ENCODE measurements around the gene TTBK1.

TTBK1 gene

DNA sequence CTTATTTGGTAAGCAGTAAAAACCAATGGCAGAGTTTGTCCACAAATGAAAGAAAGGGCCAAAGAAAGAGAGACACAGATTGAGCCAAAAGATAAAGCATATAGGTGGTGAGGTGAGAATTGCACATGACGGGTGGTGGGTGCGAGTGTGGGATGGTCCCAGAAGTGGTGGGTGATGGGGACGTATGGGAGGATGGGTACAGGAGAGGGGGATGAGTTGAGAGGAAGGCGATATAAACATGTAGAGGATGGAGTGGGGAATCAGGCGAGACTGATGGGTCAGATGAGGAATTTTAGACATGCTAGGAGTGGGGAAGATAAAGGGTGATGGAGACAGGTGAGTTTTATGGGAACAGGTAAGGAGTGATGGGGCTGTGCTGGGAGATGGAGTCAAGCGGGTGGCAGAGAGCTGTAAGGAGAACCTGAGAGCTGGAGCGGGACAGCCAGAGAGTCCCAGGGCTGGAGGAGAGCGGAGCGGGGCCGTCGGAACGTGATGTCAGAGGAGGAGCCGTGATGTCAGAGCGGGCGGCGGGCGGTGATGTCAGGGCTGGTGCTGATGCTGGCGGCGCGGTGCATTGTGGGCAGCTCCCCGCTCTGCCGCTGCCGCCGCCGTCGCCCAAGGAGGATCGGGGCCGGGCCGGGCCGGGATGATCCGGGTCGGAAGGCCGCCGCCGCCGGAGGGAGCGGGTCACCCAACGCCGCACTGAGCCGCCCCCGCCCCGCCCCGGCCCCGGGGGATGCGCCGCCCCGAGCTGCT, at the start of gene TTBK1:
TTBK1 (plus strand) TSS at position 574 of the 756 bp plus-strand sequence. CDS start 3,180 bp downstream, outside the sequence.
- no peak for DNase-seq

- no peak for DNase-seq
Observed at GRCh38 chr6:43193929-43194328, 49.4 kb upstream of the TTBK1 start.

DNA sequence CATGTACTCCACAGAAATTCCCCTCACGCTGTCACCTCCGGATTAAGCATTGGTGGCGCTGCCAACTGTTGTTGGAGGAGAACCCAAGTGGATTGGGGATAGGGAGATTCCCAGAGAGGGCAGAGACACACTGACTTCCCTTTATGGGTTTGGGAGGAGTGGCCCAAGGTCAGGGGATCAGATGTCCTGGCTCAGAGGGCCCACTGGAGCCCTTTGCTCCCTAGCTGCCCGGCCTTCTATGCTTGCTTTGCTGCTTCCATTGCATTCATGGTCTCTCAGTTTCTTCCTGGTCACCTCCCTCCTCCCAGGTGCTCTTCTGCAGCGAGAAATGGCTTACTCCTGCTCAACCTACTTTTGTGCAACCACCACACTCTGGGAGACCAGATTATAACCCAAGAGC, 46.9 kb upstream of the TTBK1 start:
- no peak for DNase-seq

DNA sequence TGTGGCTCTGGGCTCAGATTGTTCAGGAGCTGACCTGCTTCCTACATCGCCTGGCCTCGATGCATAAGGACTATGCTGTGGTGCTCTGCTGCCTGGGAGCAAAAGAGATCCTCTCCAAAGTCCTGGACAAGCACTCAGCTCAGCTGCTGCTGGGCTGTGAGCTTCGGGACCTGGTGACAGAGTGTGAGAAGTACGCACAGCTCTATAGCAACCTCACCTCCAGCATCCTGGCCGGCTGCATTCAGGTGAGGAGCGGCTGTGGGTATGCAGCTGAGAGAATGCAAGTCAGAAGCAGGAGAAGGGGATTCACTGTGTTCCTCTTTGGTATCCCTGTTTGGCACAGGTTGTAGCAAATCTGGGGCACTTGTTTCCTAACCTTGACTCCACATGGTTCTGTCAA, 43.4 kb upstream of the TTBK1 start:
- DNase-seq: no peak

DNA sequence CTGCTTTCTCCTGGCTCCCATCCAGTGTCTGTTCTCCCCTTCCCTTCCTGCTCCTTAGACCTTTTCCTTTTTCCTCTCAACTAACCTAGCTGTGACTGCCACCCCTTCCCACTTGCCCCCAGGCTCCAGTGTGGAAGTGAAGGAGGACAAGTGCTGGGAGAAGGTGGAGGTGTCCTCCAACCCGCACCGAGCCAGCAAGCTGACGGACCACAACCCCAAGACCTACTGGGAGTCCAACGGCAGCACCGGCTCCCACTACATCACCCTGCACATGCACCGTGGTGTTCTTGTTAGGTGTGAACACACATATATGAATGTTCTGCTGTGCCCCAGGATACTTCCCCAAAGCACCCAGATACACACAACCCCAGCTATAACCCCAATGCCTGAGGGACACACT, 42.7 kb upstream of the TTBK1 start:
- no peak for DNase-seq

DNA sequence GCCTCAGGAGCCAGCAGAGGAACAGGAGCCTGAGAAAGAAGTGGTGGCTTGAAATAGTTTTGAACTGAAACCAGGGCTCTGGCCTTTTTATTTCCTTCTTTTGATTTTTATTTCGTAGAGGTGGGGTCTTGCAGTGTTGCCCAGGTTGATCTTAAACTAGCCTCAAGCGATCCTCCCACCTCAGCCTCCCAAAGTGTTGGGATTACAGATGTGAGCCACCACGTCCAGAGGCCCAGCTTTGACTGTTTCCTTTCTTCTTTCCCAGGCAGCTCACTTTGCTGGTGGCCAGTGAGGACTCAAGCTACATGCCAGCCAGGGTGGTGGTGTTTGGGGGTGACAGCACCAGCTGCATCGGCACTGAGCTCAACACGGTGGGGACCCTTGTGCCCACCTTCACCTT, 40.8 kb upstream of the TTBK1 start:
- no peak for DNase-seq

DNA sequence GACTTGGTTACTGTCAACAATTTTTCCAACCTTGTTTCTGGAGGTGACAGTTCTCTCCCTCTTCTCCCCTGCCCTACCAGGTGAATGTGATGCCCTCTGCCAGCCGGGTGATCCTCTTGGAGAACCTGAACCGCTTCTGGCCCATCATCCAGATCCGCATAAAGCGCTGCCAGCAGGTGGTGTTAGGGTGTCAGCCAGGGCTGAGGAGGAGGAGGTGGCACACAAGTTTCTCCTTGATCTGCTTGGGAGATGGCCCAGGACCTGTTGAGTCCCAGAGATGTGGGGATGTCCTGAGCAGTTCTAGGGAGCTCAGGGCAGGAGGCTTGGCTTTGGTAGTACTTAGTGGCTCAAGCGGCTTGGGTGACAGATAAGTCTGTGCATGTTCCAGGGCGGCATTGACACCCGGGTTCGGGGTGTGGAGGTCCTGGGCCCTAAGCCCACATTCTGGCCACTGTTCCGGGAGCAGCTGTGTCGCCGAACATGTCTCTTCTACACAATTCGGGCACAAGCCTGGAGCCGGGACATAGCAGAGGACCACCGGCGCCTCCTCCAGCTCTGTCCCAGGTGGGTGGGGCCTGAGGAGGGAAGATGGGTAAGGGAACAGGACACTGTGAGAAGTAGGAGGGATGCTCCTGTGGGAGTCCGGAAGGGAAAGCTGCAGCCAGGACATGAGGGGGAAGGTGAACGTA, 40.1 kb upstream of the TTBK1 start:
- no peak for DNase-seq

GRCh38 chr6:43203718-43204095, 39.6 kb upstream of the TTBK1 start:
- DNase-seq: no peak

- DNase-seq: no peak
Observed at GRCh38 chr6:43204271-43205105, 38.8 kb upstream of the TTBK1 start.

DNA sequence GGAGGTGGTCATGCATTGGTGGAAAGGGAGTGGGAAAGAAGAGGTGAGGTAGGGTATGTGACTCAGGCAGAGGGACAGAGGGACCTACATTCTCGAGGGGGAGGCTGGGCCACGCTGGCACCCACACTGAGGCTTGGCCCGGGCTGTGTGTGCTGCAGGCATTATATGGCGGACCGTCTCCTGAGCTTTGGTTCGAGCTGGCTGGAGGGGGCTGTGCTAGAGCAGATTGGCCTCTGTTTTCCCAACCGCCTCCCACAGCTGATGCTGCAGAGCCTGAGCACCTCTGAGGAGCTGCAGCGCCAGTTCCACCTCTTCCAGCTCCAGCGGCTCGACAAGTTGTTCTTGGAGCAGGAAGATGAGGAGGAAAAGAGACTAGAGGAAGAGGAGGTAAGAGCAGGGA, 37.4 kb upstream of the TTBK1 start:
- DNase-seq: no peak

- no peak for DNase-seq
Observed at GRCh38 chr6:43207286-43207685, 36.0 kb upstream of the TTBK1 start.

DNA sequence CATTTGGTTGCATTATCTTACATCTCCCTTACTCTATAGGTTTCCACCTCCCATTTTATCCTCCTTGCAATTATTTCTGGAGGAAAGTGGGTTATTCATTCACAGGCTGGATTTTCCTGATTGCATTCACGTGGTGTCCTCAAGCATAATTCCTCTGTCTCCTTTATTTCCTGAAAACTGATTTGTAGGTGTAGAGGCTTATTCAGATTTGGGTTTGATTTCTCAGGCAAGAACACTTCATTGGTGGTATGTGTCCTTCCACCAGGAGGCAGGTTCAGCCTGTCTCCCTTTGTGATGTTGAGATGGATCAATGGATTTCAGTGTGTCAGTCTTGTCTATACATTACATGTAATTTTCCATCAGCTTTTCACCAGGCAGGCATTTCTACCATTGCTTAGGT, 31.3 kb upstream of the TTBK1 start:
- no peak for DNase-seq

DNA sequence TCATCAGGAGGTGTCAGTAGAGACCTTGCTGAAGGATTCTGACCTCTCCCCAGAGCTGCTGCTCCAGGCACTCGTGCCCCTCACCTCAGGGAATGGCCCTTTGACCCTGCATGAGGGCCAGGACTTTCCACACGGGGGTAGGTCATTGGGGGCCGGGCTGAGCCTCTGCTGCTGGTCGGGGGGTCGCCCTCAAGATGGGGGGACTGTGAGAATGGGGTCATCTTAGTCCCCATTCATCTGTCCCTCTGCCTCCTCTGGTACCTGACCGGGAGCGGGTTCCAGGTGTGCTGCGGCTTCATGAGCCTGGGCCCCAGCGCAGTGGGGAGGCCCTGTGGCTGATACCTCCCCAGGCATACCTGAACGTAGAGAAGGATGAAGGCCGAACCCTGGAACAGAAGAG, 29.9 kb upstream of the TTBK1 start:
- DNase-seq: no peak

GRCh38 chr6:43215066-43215465, 28.2 kb upstream of the TTBK1 start:
- DNase-seq: no peak

DNA sequence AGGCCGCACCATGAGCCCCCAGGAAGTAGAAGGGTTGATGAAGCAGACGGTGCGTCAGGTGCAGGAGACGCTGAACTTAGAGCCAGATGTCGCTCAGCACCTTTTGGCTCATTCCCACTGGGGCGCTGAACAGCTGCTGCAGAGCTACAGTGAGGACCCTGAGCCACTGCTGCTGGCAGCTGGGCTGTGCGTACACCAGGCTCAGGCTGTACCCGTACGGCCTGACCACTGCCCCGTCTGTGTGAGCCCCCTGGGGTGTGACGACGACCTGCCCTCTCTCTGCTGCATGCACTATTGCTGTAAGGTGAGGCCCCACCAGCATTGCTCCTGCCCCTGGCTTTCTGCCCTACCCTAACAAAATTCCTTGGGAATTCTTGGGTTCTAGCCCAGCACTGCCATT, 27.1 kb upstream of the TTBK1 start:
- DNase-seq: no peak

- DNase-seq: no peak
Observed at GRCh38 chr6:43217351-43217750, 25.9 kb upstream of the TTBK1 start.

- no peak for DNase-seq
Observed at GRCh38 chr6:43219119-43219518, 24.2 kb upstream of the TTBK1 start.

DNA sequence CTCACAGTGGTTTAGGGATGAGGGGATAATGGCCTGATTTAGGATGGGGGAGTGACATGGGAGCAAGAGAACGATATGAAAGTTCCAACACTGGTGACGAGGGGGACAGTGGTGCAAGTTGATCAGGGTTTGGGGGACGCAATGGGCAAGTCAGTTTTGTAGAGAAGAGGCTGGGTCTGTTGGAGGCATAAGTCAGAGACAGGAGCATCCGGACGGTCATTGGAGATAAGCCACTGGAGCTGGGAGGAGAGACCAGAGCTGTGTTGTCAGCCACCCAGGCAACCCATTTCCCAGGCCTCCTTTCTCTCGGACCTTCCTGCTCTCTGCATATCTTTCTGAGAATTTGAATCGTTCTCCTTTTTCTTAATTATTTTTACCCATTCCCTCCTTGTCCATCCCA, 23.5 kb upstream of the TTBK1 start:
- DNase-seq: no peak

DNA sequence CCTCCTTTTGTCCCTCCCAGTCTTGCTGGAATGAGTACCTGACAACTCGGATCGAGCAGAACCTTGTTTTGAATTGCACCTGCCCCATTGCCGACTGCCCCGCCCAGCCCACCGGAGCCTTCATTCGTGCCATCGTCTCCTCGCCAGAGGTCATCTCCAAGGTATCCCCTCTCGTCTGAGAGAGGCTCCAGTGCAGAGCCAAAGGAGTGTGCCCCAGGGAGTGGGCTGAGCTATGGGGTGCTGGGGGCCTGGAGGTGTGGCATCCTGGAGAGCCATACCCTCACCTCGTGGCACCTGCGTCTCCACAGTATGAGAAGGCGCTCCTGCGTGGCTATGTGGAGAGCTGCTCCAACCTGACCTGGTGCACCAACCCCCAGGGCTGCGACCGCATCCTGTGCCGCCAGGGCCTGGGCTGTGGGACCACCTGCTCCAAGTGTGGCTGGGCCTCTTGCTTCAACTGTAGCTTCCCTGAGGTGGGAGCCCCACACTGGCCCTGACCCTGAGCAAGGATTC, 22.8 kb upstream of the TTBK1 start:
- DNase-seq: no peak

DNA sequence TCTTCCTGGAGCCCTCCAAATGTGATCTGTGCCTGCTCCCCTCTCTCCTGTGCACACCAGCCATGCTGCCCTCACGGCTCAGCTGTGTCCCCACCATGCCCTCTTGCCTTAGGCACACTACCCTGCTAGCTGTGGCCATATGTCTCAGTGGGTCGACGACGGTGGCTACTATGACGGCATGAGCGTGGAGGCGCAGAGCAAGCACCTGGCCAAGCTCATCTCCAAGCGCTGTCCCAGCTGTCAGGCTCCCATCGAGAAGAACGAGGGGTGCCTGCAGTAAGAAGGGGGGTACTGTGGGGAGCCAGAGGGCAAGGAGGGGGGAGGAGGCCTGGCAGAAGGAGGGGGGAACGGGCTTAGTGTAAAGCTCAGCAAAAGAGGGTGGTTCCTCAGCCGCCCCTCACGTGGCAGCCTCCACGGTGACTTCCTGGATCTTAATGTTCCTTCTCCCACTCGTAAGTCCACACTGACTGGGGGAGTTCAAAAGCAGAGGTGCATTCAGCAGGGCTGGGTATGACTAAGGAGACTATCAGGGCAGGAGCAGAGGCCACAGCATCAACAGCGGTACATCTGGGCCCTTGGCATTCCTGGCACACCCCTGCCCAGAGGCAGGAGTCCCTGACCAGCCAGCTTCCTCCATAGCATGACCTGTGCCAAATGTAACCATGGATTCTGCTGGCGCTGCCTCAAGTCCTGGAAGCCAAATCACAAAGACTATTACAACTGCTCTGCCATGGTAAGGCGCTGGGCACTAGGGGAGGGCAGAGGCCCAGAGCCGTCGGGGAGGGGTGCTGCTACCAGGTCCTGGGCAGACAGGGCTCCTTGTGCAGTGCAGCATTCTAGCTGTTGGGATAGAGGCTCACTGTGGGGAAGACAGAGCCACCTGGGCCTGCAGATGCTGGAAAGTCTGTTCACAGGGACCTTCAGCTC, 22.0 kb upstream of the TTBK1 start:
- DNase-seq: no peak

DNA sequence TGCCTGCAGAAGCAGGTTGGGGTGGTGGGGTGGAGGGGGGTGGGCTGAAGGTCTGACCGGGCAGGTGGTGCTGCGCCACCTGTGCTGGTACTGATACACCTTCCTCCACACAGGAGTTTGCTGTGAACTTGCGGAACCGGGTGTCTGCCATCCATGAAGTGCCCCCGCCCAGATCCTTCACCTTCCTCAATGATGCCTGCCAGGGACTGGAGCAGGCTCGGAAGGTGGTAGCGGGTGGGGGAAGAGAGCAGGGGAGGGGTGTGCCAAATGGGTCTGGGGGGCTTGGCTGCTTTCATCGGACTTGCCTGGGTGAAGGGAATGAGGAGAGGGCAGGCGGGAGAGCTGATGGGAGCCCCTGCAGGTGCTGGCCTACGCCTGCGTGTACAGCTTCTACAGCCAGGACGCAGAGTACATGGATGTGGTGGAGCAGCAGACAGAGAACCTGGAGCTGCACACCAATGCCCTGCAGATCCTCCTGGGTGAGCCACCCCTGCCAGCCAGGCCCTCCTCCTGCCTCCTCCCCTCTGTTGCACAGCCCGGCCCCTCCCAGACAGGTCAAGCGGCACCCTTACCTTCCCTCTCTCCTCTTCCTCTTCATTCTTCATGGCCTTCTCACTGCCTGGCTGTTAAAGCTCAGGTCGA, 20.7 kb upstream of the TTBK1 start:
- DNase-seq: no peak

DNA sequence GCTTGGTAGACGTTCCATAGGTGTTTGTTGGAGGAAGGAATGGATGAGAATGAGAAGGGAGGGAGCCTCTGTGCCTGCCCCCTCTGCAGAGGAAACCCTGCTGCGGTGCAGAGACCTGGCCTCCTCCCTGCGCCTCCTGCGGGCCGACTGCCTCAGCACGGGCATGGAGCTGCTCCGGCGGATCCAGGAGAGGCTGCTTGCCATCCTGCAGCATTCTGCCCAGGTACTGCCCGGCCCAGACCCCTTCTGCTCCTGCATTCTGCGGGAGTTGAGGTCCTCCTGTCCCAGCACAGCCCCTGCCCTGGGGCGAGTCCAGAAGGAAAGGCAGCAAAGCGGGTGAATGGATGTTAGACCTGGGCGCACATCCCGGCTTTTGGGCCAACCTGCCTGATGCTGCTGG, 20.1 kb upstream of the TTBK1 start:
- no peak for DNase-seq
